HepG2 (cell line): ENCODE measurements around the gene MOGAT3. TPM values are rescaled to one million over a fixed set of nuclear protein-coding genes. Genes with fewer than 3 reads are reported as not detected.
A peak's percentile ranks its signal among the peaks of the same experiment; 100 is the strongest.

Source experiments
- ATAC-seq: fragments of 200-7000 bp; cut with Tn5 transposase; 3 replicates; pipeline ENCODE4 v1.9.1; 2020; ENCODE audit warnings: mild to moderate bottlenecking, moderate library complexity
- BruUV-seq: library from RNA; stranded (reverse); fragments of 400-500 nt; replicated peaks from 2 replicates; lab custom pipeline; 2021; lab: Mats Ljungman, UMichigan
- CTCF ChIA-PET: fragments of 300-600 bp; formaldehyde crosslinking; extraction: SDS; loops from one replicate; lab custom pipeline; 2021; ENCODE audit warnings: low total read pairs, inconsistent platforms, low intra/inter-chr PET ratio; lab: Yijun Ruan, JAX
- POLR2A ChIA-PET: fragments of 350-600 bp; sonication (Branson Sonifier 250); formaldehyde crosslinking; loops from one replicate; lab custom pipeline; 2020; ENCODE audit warnings: antibody characterized with exemption, inconsistent platforms; lab: Yijun Ruan, JAX
- DNase-seq: peaks from one replicate; pipeline ENCODE4 v3.0.0-alpha.2; 2015; ENCODE audit warnings: low spot score
- FAIRE-seq: peaks from 3 replicates; lab custom pipeline; 2011; peaks lifted over from hg19 to GRCh38; lab: Jason Lieb, UNC
- H2AFZ ChIP-seq: one replicate; pipeline ENCODE4 v1.6.1; 2011; ENCODE audit warnings: low read length, inconsistent platforms
- H3K27ac ChIP-seq: fragments of 300-600 bp; 3 replicates; pipeline ENCODE4 v1.8.0; 2011; ENCODE audit warnings: mixed run types, mild to moderate bottlenecking, mixed read lengths, low read length, inconsistent platforms; ENCODE audit not compliant: insufficient read depth; ENCODE audit errors: extremely low read length
- H3K27me3 ChIP-seq, 2 experiments: fragments of 200-600 bp in 1 of 2; 2 replicates in 1 of 2; 3 replicates in 1 of 2; pipeline versions ENCODE4 v1.6.0 to v1.8.0; 2011; ENCODE audit warnings: low read length in 2 of 2, mild to moderate bottlenecking in 2 of 2, moderate library complexity in 2 of 2, inconsistent platforms in 1 of 2; ENCODE audit not compliant: insufficient read depth in 2 of 2, control insufficient read depth in 1 of 2
- H3K36me3 ChIP-seq, 2 experiments: fragments of 200-600 bp in 1 of 2; replicated peaks in 1 of 2; 2 replicates in 1 of 2; 3 replicates in 1 of 2; pipeline versions ENCODE4 v1.5.1 to v1.8.0; 2011; ENCODE audit warnings: low read length in 2 of 2, inconsistent platforms in 1 of 2; ENCODE audit not compliant: insufficient read depth in 2 of 2, control insufficient read depth in 1 of 2
- H3K4me1 ChIP-seq: 2 replicates; pipeline ENCODE4 v1.5.1; 2012; ENCODE audit warnings: low read length, inconsistent platforms; ENCODE audit not compliant: insufficient read depth
- H3K4me2 ChIP-seq: 2 replicates; pipeline ENCODE4 v1.6.0; 2011; ENCODE audit warnings: low read depth, low read length, inconsistent platforms
- H3K4me3 ChIP-seq, 3 experiments: fragments of 200-600 bp in 1 of 3; sonication (generic), shearing (Covaris generic) in 1 of 3; replicated peaks in 1 of 3; 2 replicates each; pipeline ENCODE4 v1.5.1; 2011 to 2016; ENCODE audit warnings: low read length in 3 of 3, inconsistent platforms in 2 of 3, low read depth in 2 of 3, mild to moderate bottlenecking in 2 of 3, control low read depth in 1 of 3, mixed read lengths in 1 of 3; ENCODE audit not compliant: insufficient read depth in 1 of 3
- H3K79me2 ChIP-seq: one replicate; pipeline ENCODE4 v1.6.1; 2011; ENCODE audit warnings: low read length, inconsistent platforms; ENCODE audit not compliant: insufficient read depth
- H3K9ac ChIP-seq: 2 replicates; pipeline ENCODE4 v1.6.0; 2011; ENCODE audit warnings: mild to moderate bottlenecking, low read depth, low read length, inconsistent platforms; ENCODE audit not compliant: insufficient read depth
- H3K9me3 ChIP-seq: 2 replicates; pipeline ENCODE4 v1.5.1; 2012; ENCODE audit warnings: mild to moderate bottlenecking, low read length
- H4K20me1 ChIP-seq: 2 replicates; pipeline ENCODE4 v1.6.0; 2011; ENCODE audit warnings: inconsistent platforms, mild to moderate bottlenecking, low read length, moderate library complexity; ENCODE audit not compliant: insufficient read depth
- CBX1 ChIP-seq: IDR thresholded peaks from one replicate; pipeline ENCODE4 v1.6.1; 2016; ENCODE audit warnings: antibody characterized with exemption, low read depth
- CTCF ChIP-seq: sonication (generic); formaldehyde crosslinking; IDR thresholded peaks from 2 replicates; pipeline ENCODE4 v1.5.0; 2020; ENCODE audit warnings: mild to moderate bottlenecking, missing genetic modification reagents, moderate library complexity
- MLLT10 ChIP-seq: sonication (generic); formaldehyde crosslinking; IDR thresholded peaks from 2 replicates; pipeline ENCODE4 v1.4.0; 2020; ENCODE audit warnings: missing genetic modification reagents
- ZNF101 ChIP-seq: sonication (generic); formaldehyde crosslinking; IDR thresholded peaks from 2 replicates; pipeline ENCODE4 v1.4.0; 2020; ENCODE audit warnings: mild to moderate bottlenecking, low read depth, missing genetic modification reagents, borderline replicate concordance
- ZNF687 ChIP-seq: sonication (generic); formaldehyde crosslinking; IDR thresholded peaks from 2 replicates; pipeline ENCODE4 v1.5.1; 2020; ENCODE audit warnings: mild to moderate bottlenecking, missing genetic modification reagents, moderate library complexity
- WGBS: methylation state at CpG from one replicate; pipeline ENCODE4 v1.1.6; 2017; ENCODE audit warnings: low lambda C conversion rate; 5-methylcytosine and 5-hydroxymethylcytosine counted together
- in situ Hi-C: cut with HindIII; loops from 2 replicates; pipeline ENCODE4 v1.10.0; 2017; ENCODE audit warnings: low pct_unique_long_range_greater_than_20kb; ENCODE audit not compliant: extremely low pct_ligation_motif_present
- intact Hi-C: fragments of 100-400 bp; cut with micrococcal nuclease; formaldehyde crosslinking; loops from one replicate; pipeline ENCODE4 v1.10.0; 2022; ENCODE audit not compliant: unreplicated experiment
- polyA plus RNA-seq, 8 experiments: library from polyadenylated mRNA; depleted of rRNA in 3 of 8; stranded (reverse) in 7 of 8; unstranded in 1 of 8; fragments of >200 nt; fragmentation: Illumina TruSeq in 4 of 8; extraction: Trizol in 4 of 8; gene quantifications; 2 replicates each; pipeline versions ENCODE4 v1.2.1 to v1.2.3, GENCODE V29; 2011 to 2016; ENCODE audit warnings: low read depth in 4 of 8, missing spikeins in 1 of 8, mixed read lengths in 1 of 8; ENCODE audit not compliant: insufficient read depth in 1 of 8
- total RNA-seq, 5 experiments: library from RNA; depleted of rRNA; stranded (reverse); fragments of >200 nt; fragmentation: Illumina TruSeq; extraction: Trizol; gene quantifications; 2 replicates each; pipeline ENCODE4 v1.2.3, GENCODE V29; 2016; ENCODE audit warnings: low read depth in 1 of 5

MOGAT3 gene
- total and polyA plus RNA-seq, 2 of the 13 experiments (the other 11 are each of a cell fraction or from before 2014, with no cell fraction given): 22.5 to 30.5 TPM

GRCh38 chr7:101172005-101172853, 28.6 kb downstream of the MOGAT3 start (continued):
- peak; percentile 23; the same call in 1 of the 2 replicates for TF ChIP-seq ZNF687 (CRISPR knock-in tag)
- TF ChIP-seq MLLT10 (CRISPR knock-in tag): no peak
- TF ChIP-seq CTCF: peak; percentile 44
- no peak for TF ChIP-seq ZNF101
- TF ChIP-seq, all 625 proteins: peak for 10

GRCh38 chr7:101171442-101171837, 29.4 kb downstream of the MOGAT3 start:
- no peak overlapping the region for H3K4me3 ChIP-seq
- BruUV-seq: no TSS peak
- DNase-seq (no peak), ATAC-seq (no peak), FAIRE-seq (no peak)
- no peaks in the 10 kb centered on the region for H4K20me1 ChIP-seq
- intact Hi-C loops (no loop called here), in situ Hi-C loops (no loop called here)
- H3K79me2 ChIP-seq: no peaks in the 10 kb centered on the region
- H3K9ac ChIP-seq: no peak overlapping the region
- ChIA-PET POLR2A (no interaction called here), CTCF (interaction anchor here (1.6 kb wide), 1 partner anchor 21 kb away, joined by 4 read pairs; no protein-coding TSS in a partner anchor)
- peaks cover 48% of the 10 kb centered on the region for H3K4me1 ChIP-seq
- no peak overlapping the region for H2AFZ ChIP-seq
- H3K4me2 ChIP-seq: no peak overlapping the region
- H3K27ac ChIP-seq: no peak overlapping the region
- H3K27me3 ChIP-seq: peaks cover 15 to 82% of the 10 kb centered on the region in 2 experiments
- H3K9me3 ChIP-seq: no peaks in the 10 kb centered on the region
- H3K36me3 ChIP-seq: no peaks in the 10 kb centered on the region
- 17% methylated on average over 12 of the region's 13 CpGs for WGBS
- TF ChIP-seq CBX1 (no peak), CTCF (peak; percentile 38; the same call in 1 of the 2 replicates)
